ENCODE measurements around the gene BLOC1S5.
"Not testable (repeated sequence)": the region's sequence is repeated elsewhere in the genome, so short reads cannot be mapped to it uniquely, and the experiment has no call there.

The BLOC1S5 gene

GRCh38 chr6:8080362-8081151, 16.4 kb upstream of the BLOC1S5 start:
- DNase-seq, result no peak

- no peak for DNase-seq
These were observed 14.9 kb upstream of the BLOC1S5 start for GRCh38 chr6:8079126-8079525.

GRCh38 chr6:8077991-8078390, 13.8 kb upstream of the BLOC1S5 start:
- no peak for DNase-seq

GRCh38 chr6:8075704-8076103, 11.5 kb upstream of the BLOC1S5 start:
- no peak for DNase-seq

- no peak for DNase-seq
These were observed 11.0 kb upstream of the BLOC1S5 start for GRCh38 chr6:8075185-8075584.

- no peak for DNase-seq
These were observed 10.0 kb upstream of the BLOC1S5 start for GRCh38 chr6:8074213-8074612.

GRCh38 chr6:8073758-8074157, 9.6 kb upstream of the BLOC1S5 start:
- DNase-seq, result no peak

- DNase-seq, result no peak
These were observed 6.5 kb upstream of the BLOC1S5 start for GRCh38 chr6:8070718-8071117.

- no peak for DNase-seq
These were observed 5.6 kb upstream of the BLOC1S5 start for GRCh38 chr6:8069631-8070284.

- DNase-seq, result no peak
These were observed 5.0 kb upstream of the BLOC1S5 start for GRCh38 chr6:8069151-8069550.

- no peak for DNase-seq
These were observed 1.9 kb upstream of the BLOC1S5 start for GRCh38 chr6:8066108-8066507.

GRCh38 chr6:8065519-8065911, 1.3 kb upstream of the BLOC1S5 start:
- peak; percentile 65 for DNase-seq

- DNase-seq, result peak; percentile 62
These were observed 689 bp upstream of the BLOC1S5 start for GRCh38 chr6:8064638-8065518.

GRCh38 chr6:8061736-8062135, 2.5 kb downstream of the BLOC1S5 start:
- DNase-seq, result no peak

- DNase-seq, result no peak
These were observed 3.8 kb downstream of the BLOC1S5 start for GRCh38 chr6:8060346-8060745.

GRCh38 chr6:8059129-8059528, 5.1 kb downstream of the BLOC1S5 start:
- no peak for DNase-seq

- DNase-seq, result no peak
These were observed 6.4 kb downstream of the BLOC1S5 start for GRCh38 chr6:8057793-8058192.

- no peak for DNase-seq
These were observed 6.9 kb downstream of the BLOC1S5 start for GRCh38 chr6:8057263-8057662.

- no peak for DNase-seq
These were observed 9.9 kb downstream of the BLOC1S5 start for GRCh38 chr6:8054276-8054675.

GRCh38 chr6:8047541-8048292, 16.5 kb downstream of the BLOC1S5 start:
- DNase-seq, result no peak

GRCh38 chr6:8045769-8046168, 18.4 kb downstream of the BLOC1S5 start:
- not testable (repeated sequence) for DNase-seq

- DNase-seq, result no peak
These were observed 21.0 kb downstream of the BLOC1S5 start for GRCh38 chr6:8043221-8043620.

Data from activated CD8-positive, alpha-beta memory T cell treated with anti-CD3 and anti-CD28 coated beads for 24 hours (primary cell).